Activated CD8-positive, alpha-beta T cell treated with anti-CD3 and anti-CD28 coated beads for 36 hours (primary cell): ENCODE measurements around the gene GALNT7. TPM values are rescaled to one million over a fixed set of nuclear protein-coding genes. Genes with fewer than 3 reads are reported as not detected.

Experiments
- ATAC-seq: fragments of 200-7000 bp; cut with Tn5 transposase; one replicate; pipeline ENCODE4 v1.10.0; 2021; ENCODE audit warnings: mild to moderate bottlenecking, moderate library complexity
- CTCF ChIA-PET: fragments of 350-600 bp; sonication (Branson Sonifier 250); formaldehyde crosslinking; loops from one replicate; lab custom pipeline; 2021; ENCODE audit warnings: antibody characterized with exemption; lab: Charles Lee
- POLR2A ChIA-PET: fragments of 350-600 bp; sonication (Branson Sonifier 250); formaldehyde crosslinking; loops from one replicate; lab custom pipeline; 2021; ENCODE audit warnings: antibody characterized with exemption; lab: Charles Lee
- DNase-seq: peaks from one replicate; pipeline ENCODE4 v3.0.0-alpha.2; 2020
- H3K27ac Mint-ChIP-seq: one replicate; pipeline ENCODE4 v1.8.0; 2021; ENCODE audit warnings: mild to moderate bottlenecking, mixed read lengths
- H3K27me3 Mint-ChIP-seq: one replicate; pipeline ENCODE4 v1.8.0; 2021; ENCODE audit warnings: mixed read lengths
- H3K36me3 Mint-ChIP-seq: one replicate; pipeline ENCODE4 v1.8.0; 2021; ENCODE audit warnings: low read depth, mixed read lengths
- H3K4me1 Mint-ChIP-seq: one replicate; pipeline ENCODE4 v1.8.0; 2021; ENCODE audit warnings: low read depth, mixed read lengths
- H3K4me3 Mint-ChIP-seq: one replicate; pipeline ENCODE4 v1.8.0; 2021; ENCODE audit warnings: mild to moderate bottlenecking, moderate library complexity, mixed read lengths
- H3K9me3 Mint-ChIP-seq: one replicate; pipeline ENCODE4 v1.8.0; 2021; ENCODE audit warnings: mixed read lengths
- intact Hi-C: fragments of 100-400 bp; cut with micrococcal nuclease; formaldehyde crosslinking; loops from one replicate; pipeline ENCODE4 v1.10.0; 2022
- total RNA-seq, 2 experiments: library from RNA; stranded (reverse); gene quantifications; one replicate each; pipeline ENCODE4 v1.2.3, GENCODE V29; 2021
- TF ChIP-seq, protein P1 (sequence below): fragments of 200-600 bp; IDR thresholded peaks from one replicate; pipeline ENCODE4 v1.8.0; 2022; ENCODE audit warnings: antibody characterized with exemption, mild to moderate bottlenecking

GALNT7 gene
- total RNA-seq, 2 experiments from 2014 or later, result 10.2 to 10.4 TPM

- TF ChIP-seq, protein P1, sequence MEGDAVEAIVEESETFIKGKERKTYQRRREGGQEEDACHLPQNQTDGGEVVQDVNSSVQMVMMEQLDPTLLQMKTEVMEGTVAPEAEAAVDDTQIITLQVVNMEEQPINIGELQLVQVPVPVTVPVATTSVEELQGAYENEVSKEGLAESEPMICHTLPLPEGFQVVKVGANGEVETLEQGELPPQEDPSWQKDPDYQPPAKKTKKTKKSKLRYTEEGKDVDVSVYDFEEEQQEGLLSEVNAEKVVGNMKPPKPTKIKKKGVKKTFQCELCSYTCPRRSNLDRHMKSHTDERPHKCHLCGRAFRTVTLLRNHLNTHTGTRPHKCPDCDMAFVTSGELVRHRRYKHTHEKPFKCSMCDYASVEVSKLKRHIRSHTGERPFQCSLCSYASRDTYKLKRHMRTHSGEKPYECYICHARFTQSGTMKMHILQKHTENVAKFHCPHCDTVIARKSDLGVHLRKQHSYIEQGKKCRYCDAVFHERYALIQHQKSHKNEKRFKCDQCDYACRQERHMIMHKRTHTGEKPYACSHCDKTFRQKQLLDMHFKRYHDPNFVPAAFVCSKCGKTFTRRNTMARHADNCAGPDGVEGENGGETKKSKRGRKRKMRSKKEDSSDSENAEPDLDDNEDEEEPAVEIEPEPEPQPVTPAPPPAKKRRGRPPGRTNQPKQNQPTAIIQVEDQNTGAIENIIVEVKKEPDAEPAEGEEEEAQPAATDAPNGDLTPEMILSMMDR, result no peak
- no peak for ATAC-seq
- DNase-seq, result no peak
- Mint-ChIP-seq H3K36me3 (no peaks in the 10 kb centered on the region), H3K4me1 (no peaks in the 10 kb centered on the region), H3K4me3 (no peak overlapping the region), H3K9me3 (no peaks in the 10 kb centered on the region), H3K27ac (no peak overlapping the region), H3K27me3 (no peaks in the 10 kb centered on the region)
- ChIA-PET POLR2A (no interaction called here), CTCF (no interaction called here)
- intact Hi-C loops, result no loop called here
These were observed 43.3 kb upstream of the GALNT7 start for GRCh38 chr4:173125216-173125812.

- TF ChIP-seq, protein P1, result no peak
- intact Hi-C loops, result no loop called here
- ChIA-PET CTCF (interaction anchor here (0.7 kb wide), 1 partner anchor 19 kb away, joined by 3 read pairs; no protein-coding TSS in a partner anchor), POLR2A (no interaction called here)
- Mint-ChIP-seq H3K4me3 (no peak overlapping the region), H3K27me3 (no peaks in the 10 kb centered on the region), H3K4me1 (no peaks in the 10 kb centered on the region), H3K9me3 (no peaks in the 10 kb centered on the region), H3K36me3 (no peaks in the 10 kb centered on the region), H3K27ac (no peak overlapping the region)
- no peak for DNase-seq
- no peak for ATAC-seq
These were observed 40.3 kb upstream of the GALNT7 start for GRCh38 chr4:173128199-173128890.

GRCh38 chr4:173130687-173131086 is 37.9 kb upstream of the GALNT7 start:
- no peaks in the 10 kb centered on the region for H3K4me1 Mint-ChIP-seq
- no peaks in the 10 kb centered on the region for H3K9me3 Mint-ChIP-seq
- TF ChIP-seq, protein P1, result no peak
- no peak for ATAC-seq
- H3K27me3 Mint-ChIP-seq, result no peaks in the 10 kb centered on the region
- no peak overlapping the region for H3K27ac Mint-ChIP-seq
- H3K4me3 Mint-ChIP-seq, result no peak overlapping the region
- intact Hi-C loops, result no loop called here
- POLR2A ChIA-PET, result no interaction called here
- CTCF ChIA-PET, result no interaction called here
- DNase-seq, result no peak
- no peaks in the 10 kb centered on the region for H3K36me3 Mint-ChIP-seq

DNA sequence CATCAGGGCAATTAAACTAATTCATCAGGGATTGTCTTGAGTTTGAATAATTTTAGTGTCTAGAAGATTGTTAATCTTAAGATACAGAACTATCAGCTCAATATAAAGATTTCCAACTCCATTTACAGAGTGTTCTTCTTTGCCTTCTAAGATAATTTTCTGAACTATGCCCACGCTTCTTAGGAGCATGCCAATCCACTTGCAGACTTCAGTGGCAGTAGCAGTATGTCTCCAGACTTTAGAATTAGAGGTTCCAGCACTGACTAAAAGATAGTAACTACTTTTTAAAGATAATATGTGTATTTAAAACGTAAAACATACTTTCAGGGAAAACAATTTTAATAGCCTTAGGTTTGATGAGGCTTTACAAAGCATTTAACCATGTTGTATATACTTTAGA is 34.2 kb upstream of the GALNT7 start:
- ChIA-PET POLR2A (no interaction called here), CTCF (interaction anchor here (1.1 kb wide), 1 partner anchor 123 kb away, joined by 3 read pairs; no protein-coding TSS in a partner anchor)
- no peaks in the 10 kb centered on the region for H3K4me1 Mint-ChIP-seq
- no peaks in the 10 kb centered on the region for H3K27me3 Mint-ChIP-seq
- no peaks in the 10 kb centered on the region for H3K36me3 Mint-ChIP-seq
- no peak for ATAC-seq
- intact Hi-C loops, result no loop called here
- H3K27ac Mint-ChIP-seq, result no peak overlapping the region
- no peaks in the 10 kb centered on the region for H3K9me3 Mint-ChIP-seq
- DNase-seq, result no peak
- H3K4me3 Mint-ChIP-seq, result no peak overlapping the region
- TF ChIP-seq, protein P1, result no peak

DNA sequence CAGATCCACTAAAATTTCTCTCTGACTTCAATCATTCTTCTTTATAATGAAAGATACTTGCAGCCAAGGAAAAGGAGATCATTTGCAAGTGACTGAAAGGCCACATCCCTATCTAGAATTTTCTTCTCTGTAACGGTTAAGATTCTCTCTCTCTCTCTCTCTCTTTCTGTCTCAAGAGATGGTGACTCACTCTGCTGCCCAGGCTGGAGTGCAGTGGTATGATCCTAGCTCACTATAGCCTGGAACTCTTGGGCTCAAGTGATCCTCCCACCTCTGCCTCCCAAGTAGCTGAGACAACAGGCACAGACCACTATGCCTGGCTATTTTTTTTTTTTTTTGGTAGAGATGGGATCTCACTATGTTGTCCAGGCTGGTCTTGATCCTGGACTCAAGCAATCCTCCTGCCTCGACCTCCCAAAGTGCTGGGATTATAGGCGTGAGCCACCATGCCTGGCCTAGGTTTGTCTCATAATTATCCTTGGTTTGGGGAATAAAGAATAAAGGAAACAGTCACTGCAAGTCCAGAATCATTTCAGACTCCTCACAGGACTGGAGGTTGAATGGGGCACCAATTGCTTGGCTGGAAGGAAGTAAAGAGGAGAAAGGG is 33.3 kb upstream of the GALNT7 start:
- Mint-ChIP-seq H3K9me3 (no peaks in the 10 kb centered on the region), H3K4me1 (no peaks in the 10 kb centered on the region), H3K36me3 (no peaks in the 10 kb centered on the region), H3K4me3 (no peak overlapping the region), H3K27ac (no peak overlapping the region), H3K27me3 (no peaks in the 10 kb centered on the region)
- intact Hi-C loops, result no loop called here
- ChIA-PET CTCF (no interaction called here), POLR2A (no interaction called here)
- TF ChIP-seq, protein P1, result no peak
- ATAC-seq (no peak), DNase-seq (no peak)
